GM23248 (cell line): ENCODE measurements around the gene NCOA1.

Experiments
- EZH2 ChIP-seq: fragments of 200-600 bp; sonication (generic); IDR thresholded peaks from 2 replicates; pipeline ENCODE4 v1.6.1; 2018; ENCODE audit warnings: antibody characterized with exemption, mild to moderate bottlenecking; ENCODE audit not compliant: insufficient read depth, poor library complexity, severe bottlenecking
- EZH2phosphoT487 ChIP-seq: fragments of 200-600 bp; sonication (generic); IDR thresholded peaks from 2 replicates; pipeline ENCODE4 v1.6.1; 2018; ENCODE audit warnings: antibody characterized with exemption, moderate library complexity, mild to moderate bottlenecking, low read depth; ENCODE audit not compliant: insufficient read depth

DNA sequence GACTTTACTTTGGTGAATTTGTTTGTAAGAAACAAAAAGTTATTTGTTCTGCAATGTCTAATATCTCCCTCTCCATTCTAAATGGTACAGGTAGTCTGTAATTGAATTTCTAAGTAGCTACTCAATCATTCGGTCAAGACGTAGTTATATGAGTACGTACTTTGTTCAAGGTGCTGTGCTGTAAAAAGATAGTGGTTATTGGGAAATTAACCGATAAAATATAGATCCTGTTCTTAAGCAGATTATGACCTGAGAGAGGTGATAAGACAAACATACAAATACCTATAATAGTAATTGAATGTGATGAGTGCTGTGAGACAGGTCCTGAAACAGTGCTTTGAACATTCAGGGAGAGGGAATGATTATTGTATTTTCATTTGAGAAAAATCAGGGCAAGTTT is 7.1 kb downstream of the NCOA1 start:
- TF ChIP-seq EZH2phosphoT487 (no peak), EZH2 (no peak)
